Regular cardiac myocyte (primary cell): ENCODE data around the gene EP300. TPM values are rescaled to one million over a fixed set of nuclear protein-coding genes. Genes with fewer than 3 reads are reported as not detected.

Source experiments
- total RNA-seq: library from RNA; depleted of rRNA; stranded (reverse); fragments of >200 nt; gene quantifications from 2 replicates; pipeline ENCODE4 v1.2.3, GENCODE V29; 2014

EP300 gene
- total RNA-seq = 19.4 and 24.8 TPM in 2 replicates

DNA sequence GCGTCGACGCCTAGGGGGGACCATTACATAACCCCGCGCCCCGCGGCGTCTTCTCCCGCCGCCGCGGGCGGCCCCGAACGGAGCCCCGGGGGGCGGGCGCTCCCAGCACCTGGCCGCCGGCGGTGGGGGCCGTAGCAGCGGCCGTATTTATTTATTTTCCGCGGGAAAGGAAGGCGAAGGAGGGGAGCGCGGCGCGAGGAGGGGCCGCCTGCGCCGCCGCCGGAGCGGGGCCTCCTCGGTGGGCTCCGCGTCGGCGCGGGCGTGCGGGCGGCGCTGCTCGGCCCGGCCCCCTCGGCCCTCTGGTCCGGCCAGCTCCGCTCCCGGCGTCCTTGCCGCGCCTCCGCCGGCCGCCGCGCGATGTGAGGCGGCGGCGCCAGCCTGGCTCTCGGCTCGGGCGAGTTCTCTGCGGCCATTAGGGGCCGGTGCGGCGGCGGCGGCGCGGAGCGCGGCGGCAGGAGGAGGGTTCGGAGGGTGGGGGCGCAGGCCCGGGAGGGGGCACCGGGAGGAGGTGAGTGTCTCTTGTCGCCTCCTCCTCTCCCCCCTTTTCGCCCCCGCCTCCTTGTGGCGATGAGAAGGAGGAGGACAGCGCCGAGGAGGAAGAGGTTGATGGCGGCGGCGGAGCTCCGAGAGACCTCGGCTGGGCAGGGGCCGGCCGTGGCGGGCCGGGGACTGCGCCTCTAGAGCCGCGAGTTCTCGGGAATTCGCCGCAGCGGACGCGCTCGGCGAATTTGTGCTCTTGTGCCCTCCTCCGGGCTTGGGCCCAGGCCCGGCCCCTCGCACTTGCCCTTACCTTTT, at the start of gene EP300:
TSS of gene EP300 (plus strand) at position 570 of the 795 bp plus-strand sequence. CDS start 413 bp downstream, outside the sequence.

DNA sequence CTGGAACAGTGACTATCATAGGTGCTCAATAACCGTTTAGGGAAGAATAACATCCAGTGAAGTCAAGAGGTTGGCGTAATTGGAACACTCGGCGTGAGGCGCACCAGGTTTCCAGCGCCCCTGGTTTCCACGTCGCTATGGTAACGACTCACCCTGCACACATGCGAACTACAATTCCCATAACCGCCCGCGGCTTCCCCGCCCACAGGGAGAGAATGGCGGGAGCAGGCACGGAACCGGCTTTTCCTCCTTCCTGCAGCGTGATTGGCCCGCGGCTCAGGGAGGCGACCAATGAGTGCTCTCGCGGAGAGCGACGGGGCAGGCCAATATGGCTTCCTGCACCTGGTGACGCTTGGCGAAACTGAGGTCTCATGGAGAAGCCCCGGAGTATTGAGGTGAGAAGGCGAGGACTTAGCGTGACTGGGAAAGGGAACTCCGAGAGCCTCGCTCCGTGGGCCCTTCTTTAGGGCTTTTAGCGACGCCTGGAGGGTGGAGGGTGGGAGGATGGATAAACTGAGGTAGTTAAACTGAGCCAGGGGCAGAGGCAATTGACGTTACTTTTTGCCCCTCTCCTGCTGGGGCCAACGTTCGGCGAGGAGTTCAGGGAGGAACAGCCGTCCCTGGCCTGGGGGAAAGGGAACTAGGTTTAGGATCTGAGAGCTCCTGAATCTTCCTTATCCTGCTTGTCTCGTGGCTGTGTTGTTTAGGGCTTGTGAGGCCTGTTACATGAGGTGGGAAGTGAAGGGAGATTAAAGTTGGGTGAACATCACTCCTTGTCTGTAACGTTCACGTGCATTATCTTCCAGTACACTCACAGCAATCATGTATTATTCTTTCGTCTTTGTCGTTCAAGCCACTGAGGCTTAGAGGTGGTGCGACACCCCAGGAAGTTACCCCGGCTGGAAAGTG, 112.9 kb downstream of the EP300 start, which contains the start of gene L3MBTL2:
TSS of gene L3MBTL2 (plus strand) at position 321 of the 909 bp plus-strand sequence. CDS start at position 372, 51 bp downstream.

Other genes starting within 250 kb of the EP300 start
- 205 and 256 TPM in 2 replicates for gene ST13, start 236.0 kb upstream of the EP300 start, total RNA-seq
- gene XPNPEP3, start 235.4 kb upstream of the EP300 start, total RNA-seq = 4.2 and 7.3 TPM in 2 replicates
- gene DNAJB7, start 230.5 kb upstream of the EP300 start, total RNA-seq = not detected in 2 replicates
- 57.2 and 78.2 TPM in 2 replicates for gene RBX1, start 141.2 kb upstream of the EP300 start, total RNA-seq
- 12.4 and 28.2 TPM in 2 replicates for gene L3MBTL2, start 112.7 kb downstream of the EP300 start, total RNA-seq
- gene CHADL, start 148.3 kb downstream of the EP300 start, total RNA-seq = 0.96 and 1.4 TPM in 2 replicates
- 56.9 and 184 TPM in 2 replicates for gene RANGAP1, start 193.6 kb downstream of the EP300 start, total RNA-seq
- gene ZC3H7B, start 208.9 kb downstream of the EP300 start, total RNA-seq = 47.9 and 56.4 TPM in 2 replicates